Endometrium (tissue), 2 donors: Measurements from ENCODE around the gene GPI.
"Not testable (repeated sequence)": the region's sequence is repeated elsewhere in the genome, so short reads cannot be mapped to it uniquely, and the experiment has no call there.

Source experiments
- FAIRE-seq: peaks from 2 replicates; lab custom pipeline; 2012; peaks lifted over from hg19 to GRCh38; lab: Jason Lieb, UNC
- donor health status: control.
- donor health status: control.

GPI gene

DNA sequence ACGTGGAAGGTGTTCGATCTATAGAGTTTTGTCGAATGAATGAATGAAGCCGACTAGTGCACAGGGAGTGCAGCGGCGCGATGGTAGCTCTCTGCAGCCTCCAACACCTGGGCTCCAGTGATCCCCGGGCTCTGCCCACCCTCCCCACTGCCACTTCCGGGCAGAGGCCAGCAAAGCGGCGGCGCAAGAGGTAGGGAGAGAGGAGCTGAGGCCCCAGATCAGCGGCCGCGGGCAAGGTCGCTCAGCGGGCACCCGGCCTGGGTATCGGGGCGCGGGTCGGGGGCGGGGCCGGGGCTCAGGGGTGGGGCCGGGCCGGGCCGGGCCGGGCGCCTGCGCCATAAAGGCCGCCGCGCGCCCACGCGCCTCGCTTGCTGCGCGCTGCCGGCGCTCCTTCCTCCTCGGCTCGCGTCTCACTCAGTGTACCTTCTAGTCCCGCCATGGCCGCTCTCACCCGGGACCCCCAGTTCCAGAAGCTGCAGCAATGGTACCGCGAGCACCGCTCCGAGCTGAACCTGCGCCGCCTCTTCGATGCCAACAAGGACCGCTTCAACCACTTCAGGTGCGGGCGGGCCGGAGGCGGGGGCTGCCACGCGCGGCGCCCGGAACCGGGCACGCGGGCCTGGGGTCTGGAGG, at the start of gene GPI:
Gene GPI, plus strand, starts transcription at position 367 of the 633 bp plus-strand sequence. Its CDS starts 71 bp downstream, at position 438.
- FAIRE-seq: no peak

DNA sequence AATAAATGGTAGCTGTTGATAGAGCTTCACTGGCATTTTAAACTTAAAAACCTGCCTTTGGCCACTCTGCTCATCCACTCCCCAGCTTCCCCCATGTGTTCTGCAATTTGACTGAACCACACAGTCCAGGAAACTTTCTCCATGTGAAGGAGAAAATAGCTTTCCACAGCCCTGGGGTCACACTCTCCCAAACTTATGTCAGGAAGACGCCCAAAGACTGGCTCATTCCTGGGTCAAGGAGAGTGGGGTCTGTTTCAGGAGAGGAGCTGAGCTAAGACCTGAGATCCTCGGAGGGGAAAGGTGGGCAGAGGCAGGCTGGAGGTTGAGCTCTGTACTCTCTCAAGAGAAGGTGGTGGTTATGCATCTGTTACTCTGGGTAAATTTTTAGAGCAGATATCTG, 48.7 kb upstream of the GPI start:
- no peak for FAIRE-seq

DNA sequence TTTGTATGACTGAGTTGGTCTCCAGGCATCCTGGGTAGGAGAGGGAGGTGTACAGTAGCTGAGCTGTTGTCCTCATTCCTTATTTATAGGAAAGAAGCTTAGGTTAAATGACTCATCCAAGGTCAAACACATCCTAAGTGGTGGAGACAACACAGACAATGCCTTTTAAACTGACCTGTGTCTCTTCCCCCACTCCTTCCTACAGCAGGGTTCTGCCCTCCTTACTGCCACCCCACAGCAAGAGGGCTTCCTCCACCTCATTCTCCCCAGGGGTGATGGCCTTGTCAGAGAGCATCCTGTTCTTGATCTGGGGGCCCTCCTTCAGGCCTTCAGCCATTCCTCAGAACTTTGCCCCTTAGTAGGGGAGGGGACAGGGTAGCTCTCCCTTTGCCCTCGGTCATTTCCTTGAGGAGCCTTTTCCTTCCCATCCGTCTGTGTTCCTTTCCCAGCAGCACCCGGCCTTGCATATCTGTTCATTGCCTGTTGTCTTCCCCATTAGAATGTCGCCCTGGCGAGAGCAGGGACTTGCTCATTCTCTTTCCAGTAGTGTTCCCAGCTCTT, 48.2 kb upstream of the GPI start:
- no peak for FAIRE-seq

DNA sequence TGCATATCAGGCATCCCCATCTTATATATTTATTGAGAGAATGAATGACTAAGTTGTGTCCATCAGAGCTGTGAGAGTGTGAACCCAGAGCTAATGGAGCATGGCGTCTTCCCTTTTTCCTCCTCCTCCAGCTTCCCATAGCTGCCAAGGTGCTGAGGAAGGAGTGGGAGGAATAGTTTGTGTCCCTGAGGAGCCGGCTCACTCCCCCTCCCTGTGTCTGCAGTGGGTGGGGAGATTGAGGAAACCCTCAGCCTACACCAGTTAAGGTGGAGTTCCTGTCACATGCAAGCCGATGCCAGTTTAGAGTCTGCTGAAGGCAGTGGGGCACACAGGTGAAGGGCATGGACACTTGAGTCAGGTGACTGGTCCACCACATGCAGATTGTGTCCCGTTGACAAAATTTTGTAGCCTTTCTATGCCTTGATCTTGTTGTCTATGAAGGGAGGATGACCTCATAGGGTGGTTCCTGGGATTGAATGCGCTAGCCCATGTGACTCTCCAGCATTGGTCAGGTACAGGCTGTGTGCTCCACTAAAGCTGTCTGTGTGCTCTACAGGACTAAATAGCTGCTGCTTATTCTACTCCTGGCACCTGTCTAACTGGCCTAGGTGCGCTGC, 47.6 kb upstream of the GPI start:
- FAIRE-seq: no peak

DNA sequence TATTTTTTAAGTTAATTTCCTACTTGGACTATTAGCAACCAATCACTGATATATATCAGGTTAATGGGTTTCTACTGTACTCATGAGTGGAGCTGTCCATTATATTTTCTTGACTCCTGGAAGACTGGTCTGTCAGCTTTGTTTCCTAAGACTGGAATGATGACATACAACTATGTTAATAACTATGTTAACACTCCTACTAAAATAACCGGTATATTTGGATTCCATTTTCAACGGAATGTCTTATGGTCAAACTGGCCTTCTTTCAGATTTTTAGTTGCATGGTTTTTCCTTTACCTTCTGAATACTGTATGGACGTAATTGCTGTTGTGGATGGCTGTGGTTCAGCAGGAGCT, 45.8 kb upstream of the GPI start:
- no peak for FAIRE-seq

DNA sequence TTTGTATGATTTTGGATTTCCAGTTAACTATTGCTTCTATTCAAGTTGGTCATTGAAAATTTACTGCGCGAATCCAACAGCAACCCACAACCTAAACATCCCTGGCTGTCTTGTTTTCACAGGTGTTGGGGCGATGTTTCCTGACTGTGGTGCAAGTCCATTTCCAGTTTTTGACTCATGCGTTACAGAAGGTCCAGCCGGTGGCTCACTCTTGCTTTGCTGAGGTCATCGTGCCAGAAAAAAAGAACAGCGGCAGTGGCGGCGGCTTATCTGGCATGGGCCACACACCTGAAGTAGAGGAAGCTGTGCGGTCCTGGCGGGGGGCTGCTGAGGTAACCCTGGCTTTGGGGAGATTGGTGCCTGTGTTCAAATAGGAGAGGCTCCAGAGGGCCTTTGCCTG, 45.2 kb upstream of the GPI start:
- no peak for FAIRE-seq

DNA sequence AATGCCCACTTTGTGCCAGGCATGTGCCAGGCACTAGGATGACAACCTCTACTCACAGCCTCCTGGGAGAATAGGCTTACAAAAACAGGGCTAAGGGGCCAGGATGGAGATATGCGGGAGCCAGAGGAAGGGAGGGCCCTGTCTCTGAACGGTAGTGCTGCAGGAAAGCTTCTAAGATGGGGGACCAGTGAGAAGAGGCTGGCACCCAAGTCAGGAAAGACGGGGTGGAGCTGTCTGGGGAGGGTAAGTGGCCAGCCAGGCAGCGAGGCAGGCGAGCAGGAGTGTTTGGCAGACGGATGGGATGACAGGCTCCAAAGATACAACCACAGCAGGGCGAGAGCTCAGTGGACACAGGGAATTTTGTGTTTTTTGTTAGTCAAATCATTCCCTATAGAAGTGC, 44.7 kb upstream of the GPI start:
- FAIRE-seq: no peak

DNA sequence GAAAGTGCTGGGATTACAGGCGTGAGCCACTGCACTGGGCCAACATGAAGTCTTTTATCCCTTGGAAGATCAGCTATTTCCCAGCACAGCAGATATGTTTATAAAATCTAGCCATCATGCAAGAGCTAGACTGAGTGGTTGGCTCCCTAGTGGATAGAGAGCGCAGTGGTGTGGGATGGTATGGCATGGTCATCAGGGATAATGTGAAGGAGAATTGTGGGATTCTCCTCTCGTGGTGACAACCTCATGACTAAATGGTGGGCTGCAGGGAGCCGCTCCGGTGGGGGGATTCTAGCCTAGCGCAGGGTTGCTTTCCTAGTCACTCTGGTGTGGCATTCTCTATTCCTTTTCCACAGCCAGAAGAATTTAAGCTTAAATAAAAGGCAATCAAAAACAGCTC, 43.3 kb upstream of the GPI start:
- no peak for FAIRE-seq

DNA sequence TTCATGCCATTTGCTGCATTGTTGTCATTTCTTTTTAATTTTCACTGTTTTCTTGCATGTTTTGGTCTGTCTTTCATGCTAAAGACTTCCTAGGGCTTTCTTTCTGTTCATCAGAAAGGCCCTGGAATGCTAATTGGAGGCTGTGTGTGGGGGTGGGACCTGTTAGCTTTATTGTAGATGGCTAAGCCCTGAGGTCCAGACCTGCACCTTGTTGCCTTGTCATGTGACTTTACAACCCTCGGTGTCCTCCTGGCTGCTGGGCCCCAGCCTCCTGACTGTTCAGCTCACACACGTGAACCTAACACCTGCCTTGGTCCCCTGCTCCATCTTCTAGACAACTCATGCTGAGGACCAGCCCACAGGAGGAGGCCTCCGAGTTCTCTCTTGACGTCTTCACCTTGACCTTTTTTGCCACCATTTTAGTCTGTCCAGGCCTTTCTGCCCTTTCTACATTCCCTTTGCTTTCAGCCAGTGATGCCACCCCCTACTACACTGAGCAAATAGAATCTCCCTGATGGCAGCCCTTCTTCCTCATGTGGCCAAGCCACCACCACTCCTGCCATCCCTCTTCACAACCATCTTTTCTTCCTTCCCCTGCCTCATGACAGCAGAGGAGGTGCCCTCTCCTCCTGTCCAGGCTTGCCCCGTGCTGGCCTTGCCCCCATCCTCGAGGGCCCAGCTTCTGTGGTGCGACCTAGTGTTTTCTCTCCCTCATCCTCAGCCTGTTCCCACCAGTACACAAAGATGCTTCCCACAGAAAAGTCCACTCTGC, 41.4 kb upstream of the GPI start:
- FAIRE-seq: no peak

DNA sequence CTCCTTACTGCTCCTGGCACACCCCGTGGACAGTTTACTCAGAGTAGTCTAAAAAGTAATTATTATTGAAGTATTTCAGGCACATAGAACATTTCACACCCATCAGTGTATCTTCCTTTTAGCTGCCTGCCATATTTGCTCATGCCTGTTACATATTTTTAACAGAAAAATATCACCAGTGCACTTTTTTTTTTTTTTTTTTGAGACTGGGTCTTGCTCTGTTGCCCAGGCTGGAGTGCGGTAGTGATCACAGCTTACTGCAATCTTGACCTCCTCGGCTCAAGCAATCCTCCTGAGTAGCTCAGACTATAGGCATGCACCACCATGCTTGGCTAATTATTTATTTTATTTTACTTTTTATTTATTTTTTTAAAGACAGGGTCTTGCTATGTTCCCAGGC, 40.7 kb upstream of the GPI start:
- FAIRE-seq: no peak

DNA sequence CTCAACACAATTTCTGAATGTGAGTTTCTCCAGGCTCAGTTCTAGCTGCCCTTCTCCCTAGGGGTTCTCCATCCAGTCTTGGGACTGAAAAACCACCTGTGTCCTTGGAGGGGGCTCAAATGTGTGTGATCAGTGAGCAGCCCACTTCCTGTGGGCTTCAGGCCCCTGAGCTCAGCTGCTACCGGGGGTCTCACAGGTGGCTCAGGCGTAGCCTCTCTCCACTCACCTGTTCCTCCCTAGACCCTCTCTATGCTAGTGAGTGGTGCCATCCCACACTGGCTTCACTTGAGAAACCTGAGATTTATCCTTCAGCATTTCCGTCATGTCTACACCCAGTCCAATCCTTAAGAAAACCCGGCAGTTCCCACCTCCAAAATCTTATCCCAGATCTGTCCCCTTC, 39.8 kb upstream of the GPI start:
- no peak for FAIRE-seq

DNA sequence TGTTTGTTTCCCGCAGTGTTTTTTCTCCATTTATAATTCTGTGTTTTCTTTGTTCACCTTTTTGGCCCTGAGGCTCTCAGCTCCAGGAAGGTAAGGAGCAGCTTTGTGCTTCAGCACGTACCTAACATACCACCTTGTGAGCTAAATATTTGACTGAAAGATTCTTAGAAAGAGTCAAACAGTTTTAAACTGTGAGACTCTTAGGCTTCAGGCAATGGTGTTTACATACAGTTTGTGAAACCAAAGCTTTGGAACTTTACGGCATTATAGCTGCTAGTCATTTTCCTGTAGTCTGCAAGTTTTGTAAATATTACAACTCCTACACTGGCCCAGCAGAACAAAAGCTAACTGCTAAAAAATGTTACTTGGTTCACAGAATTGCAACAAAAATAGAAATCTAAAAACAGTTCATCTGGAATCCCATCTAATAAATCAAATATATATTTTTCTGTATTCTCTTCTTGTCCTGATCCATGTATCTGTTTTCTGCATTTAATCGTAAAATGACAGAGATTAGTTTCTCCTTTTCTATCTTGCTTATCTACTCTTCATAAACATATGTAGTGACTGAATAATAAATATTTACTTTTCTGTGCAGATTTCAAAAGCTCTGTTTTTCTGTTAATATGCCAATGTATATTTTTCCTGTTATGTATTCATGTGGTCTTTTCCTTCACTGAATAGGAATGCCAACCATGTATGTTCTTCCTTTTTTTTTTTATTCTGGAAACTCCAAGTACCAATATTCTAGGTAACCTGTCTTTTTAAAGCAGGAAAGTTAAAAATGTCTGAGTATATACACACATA, 38.8 kb upstream of the GPI start:
- FAIRE-seq: peak; percentile 76

DNA sequence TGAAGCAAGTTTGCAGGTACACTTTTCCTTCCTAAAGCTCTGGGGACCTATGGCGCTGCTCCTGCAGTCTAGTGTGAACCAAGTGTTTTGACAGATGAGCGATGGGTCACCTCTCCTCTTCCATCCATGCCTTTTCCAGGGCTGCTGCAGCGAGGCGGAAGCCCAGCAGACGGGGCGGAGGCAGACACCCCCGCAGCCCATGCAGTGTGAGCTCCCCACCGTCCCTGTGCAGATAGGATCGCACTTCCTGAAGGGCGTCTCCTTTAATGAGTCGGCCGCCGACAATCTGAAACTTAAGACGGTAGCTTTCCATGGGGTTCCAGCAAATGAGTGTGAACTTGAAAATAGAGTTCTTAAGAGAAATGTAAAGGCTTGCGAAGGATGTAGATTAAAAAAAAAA, 37.1 kb upstream of the GPI start:
- no peak for FAIRE-seq

DNA sequence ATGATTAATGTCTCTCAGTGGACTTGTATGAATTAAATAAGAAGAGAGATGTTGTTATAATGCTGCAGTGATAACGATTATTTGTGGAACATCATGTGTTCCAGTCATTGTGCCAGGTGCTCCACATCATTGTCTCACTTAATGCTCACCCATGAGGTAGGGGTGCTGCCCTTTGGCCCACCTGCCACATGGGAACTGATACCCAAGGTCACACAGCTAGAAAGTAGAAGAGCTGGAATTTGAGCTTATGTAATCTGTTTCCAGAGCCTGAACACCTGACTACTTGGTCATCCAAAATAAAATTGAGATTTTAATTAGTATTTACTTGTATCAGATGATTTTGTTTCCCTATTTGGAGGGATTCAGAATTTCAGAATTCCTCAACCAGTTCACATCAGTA, 36.0 kb upstream of the GPI start:
- FAIRE-seq: no peak

DNA sequence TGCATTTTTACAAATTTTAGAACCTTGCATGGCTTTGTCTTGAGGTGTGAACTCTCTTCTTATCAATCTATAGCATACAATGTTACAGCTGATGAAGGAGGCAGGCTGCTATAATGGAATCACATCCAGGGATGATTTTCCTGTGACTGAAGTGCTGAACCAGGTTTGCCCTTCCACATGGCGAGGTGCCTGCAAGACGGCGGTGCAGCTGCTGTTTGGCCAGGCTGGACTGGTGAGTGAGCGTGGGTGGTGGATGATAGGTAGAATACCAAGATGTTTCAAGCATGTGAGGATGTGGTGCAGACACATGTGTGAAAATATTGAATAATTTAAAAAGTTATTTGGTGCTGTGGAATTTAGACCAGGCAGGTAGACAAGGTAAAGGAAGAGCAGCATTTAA, 34.9 kb upstream of the GPI start:
- FAIRE-seq: no peak

DNA sequence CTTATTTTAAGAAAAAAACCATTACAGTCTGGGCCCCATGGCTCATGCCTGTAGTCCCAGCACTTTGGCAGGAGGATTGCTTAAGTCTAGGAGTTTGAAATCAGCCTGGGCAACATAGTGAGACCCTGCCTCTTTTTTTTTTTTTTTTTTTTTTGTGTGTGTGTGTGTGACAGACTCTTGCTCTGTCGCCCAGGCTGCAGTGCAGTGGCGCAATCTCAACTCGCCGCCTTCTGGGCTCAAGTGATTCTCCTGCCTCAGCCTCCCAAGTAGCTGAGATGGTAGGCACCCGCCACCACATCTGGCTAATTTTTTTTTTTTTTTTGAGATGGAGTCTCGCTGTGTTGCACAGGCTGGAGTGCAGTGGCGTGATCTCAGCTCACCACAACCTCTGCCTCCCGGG, 34.4 kb upstream of the GPI start:
- FAIRE-seq: not testable (repeated sequence)

DNA sequence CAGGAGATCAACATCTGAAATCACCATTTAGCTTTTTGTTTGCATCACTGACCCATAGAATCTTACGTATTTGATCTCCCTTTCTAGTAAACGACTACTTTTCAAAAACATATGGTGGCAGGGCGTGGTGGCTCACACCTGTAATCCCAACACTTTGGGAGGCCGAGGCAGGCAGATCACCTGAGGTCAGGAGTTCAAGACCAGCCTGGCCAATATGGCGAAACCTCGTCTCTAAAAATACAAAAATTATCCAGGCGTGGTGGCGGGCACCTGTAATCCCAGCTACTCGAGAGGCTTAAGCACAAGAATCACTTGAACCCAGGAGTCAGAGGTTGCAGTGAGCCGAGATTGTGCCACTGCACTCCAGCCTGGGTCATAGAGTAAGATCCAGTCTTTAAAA, 33.4 kb upstream of the GPI start:
- FAIRE-seq: not testable (repeated sequence)

DNA sequence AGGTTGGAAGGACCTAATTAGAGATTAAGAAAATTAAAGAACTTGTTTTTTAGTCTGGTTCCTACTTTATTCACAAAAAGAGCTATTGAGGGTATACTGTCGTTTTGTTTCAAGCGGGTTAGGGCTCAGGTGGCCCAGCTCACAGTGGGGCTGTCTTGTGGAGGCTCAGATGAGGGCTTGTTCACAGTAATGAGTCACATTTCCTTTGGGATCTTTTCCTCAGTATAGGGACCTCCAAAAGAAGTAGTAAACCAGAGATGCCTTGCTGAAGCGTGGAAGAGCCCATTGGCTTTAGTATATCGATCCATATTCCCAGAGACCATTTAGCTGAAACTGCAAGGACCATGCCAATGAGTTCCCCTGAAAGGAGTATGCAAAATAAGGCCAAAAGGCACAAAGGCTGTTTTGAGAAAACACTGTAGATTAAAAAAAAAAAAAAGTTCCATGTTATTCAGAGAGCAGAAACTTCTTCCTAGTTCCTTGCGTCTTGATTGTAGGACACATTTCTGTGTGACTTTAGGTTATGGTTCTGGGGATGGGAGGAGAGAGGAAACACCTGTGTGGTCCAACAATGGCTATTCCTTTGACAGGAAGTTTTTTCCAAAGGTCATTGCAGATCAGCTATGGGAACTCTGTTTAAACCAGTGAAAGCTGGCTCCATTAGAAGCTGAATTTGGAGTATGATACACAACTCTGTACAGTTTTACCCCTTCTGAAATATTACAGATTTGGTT, 32.8 kb upstream of the GPI start:
- FAIRE-seq: no peak

DNA sequence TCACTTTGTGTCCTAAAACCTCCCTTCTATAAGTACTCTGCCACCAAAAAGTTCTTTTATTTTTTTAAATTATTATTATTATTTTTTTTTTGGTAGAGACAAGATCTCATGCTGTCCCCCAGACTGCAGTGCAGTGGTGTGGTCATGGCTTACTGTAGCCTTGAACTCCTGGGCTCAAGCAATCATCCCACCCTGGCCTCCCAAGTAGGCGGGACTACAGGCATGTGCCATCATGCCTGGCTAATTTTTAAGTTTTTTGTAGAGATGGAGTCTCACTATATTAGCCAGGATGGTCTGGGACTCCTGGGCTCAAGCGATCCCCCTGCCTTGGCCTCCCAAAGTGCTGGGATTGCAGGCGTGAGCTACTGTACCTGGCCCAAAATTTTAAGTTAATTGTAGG, 29.1 kb upstream of the GPI start:
- no peak for FAIRE-seq

DNA sequence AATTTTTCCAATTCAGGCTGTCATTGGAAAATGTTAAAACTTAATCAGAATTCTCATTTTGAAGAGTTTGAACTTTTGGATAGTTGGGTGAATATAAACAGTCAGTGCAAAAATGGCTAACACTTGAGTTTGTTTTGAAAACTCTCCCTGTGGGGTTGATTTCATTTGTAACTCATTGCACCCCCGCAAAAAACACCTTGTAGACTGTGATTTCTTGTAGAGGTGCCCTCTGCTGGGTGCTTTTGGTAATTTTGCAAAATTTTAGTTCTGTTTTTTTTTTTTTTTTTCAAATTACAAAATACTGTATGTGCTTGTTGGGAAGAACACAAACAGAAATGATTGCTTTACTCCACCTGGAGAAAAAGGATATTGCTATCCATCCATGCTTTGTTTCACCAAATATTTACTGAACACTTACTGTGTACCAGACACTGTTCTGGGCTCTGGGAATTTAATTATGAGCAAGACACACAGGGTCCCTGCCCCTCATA, 28.2 kb upstream of the GPI start:
- no peak for FAIRE-seq

DNA sequence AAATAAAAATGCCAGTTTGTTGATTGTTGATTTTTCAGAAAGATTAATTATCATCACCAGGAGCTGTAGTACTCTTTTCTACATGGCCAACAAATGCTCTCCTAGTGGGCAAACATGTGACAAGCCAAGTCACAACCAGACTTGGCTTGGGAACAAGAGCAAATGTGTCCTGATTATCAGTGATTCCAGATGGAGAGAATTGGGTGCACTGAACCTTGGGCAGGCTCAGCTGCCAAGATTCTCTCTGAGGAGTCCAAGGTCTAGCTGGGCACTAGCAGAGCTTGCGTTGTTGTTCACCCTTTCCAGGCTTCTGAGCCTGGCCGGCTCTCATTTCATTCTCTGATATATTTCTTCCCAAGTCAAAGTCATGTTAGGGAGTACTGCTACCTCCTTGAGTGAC, 27.3 kb upstream of the GPI start:
- FAIRE-seq: no peak
